ENCODE data around the gene BRD4.

- TF ChIP-seq MYC (IDR thresholded peaks at IDR 0.05; ENCODE audit: borderline replicate concordance, low read length) = no peak
- no peak for TF ChIP-seq CTCF (IDR thresholded peaks at IDR 0.05)
- TF ChIP-seq SREBF2 (IDR thresholded peaks at IDR 0.05) = no peak
- no peak for TF ChIP-seq EP300 (IDR thresholded peaks at IDR 0.05)
- no peak for TF ChIP-seq USF2 (IDR thresholded peaks at IDR 0.05)
- TF ChIP-seq PHF8 (IDR thresholded peaks at IDR 0.05; ENCODE audit: borderline replicate concordance, low read depth) = no peak
- TF ChIP-seq POLR2A (IDR thresholded peaks at IDR 0.05; ENCODE audit: low read length) = no peak
These were observed 32.5 kb downstream of the BRD4 start for GRCh38 chr19:15299568-15300409.

Data from A549 (cell line).